HG03521 (cell line): ENCODE measurements around the gene SNX19.
"Not testable (repeated sequence)": the region's sequence is repeated elsewhere in the genome, so short reads cannot be mapped to it uniquely, and the experiment has no call there.

Source experiments
- ATAC-seq: cut with Tn5 transposase; IDR thresholded peaks from one replicate; pipeline ENCODE4 v1.9.1; 2021; ENCODE audit warnings: mild to moderate bottlenecking, moderate library complexity; ENCODE audit not compliant: unreplicated experiment

The SNX19 gene

DNA sequence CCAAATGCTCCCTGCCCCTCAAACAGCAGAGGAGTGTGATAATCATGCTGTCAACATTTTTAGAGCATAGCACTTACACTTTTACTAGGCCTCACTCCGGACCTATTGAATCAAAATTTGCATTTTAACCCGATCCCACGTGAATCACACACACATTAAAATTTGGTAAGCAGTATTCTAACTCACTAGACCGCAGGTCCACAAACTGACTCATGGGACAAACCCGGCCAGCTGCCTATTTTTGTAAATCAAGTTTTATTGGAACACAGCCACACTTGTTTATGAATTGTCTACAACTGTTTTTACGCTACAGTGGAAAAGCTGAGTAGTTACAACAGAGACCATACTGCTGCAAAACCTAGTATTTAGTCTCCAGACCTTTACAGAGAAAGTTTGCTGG is 43.3 kb downstream of the SNX19 start:
- ATAC-seq: no peak

DNA sequence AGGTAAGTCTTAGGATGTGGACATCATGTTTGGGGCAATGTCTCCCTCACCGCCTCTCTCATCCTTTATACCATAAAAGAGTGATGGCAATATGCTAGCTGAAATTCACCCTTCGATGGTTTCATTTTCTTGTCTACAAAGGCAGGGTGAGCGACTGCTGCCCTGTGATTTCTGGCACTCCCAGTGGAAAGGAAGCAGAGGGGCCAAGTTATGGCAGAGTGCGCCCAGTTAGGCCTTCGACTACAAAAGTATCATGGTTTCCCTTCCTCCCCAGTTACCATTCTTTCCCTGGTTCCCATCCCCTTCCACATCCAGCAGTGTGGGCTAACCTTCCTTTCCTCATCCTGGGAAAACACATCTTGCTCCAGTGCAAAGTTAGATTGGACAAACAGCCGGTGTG is 43.8 kb downstream of the SNX19 start:
- ATAC-seq: no peak

DNA sequence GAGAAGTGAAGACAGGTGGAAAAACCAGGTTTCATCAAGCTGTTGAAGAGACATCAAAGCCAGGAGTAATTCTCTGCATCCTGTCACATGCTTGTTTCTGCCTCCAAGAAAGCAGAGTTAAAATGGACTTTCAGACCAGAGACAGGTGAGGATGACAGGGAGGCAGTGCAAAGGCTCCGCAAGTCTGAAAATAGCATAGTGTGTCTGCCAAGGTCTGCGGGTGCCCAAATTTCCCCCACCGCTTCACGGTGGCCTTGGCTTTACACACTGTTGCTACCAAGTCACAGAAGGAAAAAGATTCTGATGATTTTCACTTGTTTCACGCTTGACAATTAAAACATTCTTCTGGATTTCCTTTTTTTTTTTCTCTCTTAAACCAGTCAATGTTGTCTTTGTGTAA is 44.2 kb downstream of the SNX19 start:
- ATAC-seq: no peak

DNA sequence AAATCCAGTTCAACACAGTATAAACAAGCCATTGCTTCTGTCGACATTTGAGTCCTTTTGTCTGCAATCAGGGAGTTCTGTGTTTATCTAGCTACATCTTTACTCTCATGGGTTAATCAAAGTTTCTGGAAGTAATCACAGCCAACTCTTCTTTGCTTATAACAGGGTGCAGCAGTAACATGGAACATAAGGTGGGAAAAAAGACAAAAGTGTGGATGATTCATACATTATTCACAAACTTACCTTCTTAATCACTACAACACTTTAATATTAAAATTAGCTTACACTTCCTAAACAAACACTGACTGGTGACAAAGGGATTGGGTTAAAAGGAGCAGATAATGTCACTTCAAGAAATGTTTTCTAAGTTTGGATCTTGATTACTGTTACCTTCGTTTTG is 44.7 kb downstream of the SNX19 start:
- ATAC-seq: no peak

DNA sequence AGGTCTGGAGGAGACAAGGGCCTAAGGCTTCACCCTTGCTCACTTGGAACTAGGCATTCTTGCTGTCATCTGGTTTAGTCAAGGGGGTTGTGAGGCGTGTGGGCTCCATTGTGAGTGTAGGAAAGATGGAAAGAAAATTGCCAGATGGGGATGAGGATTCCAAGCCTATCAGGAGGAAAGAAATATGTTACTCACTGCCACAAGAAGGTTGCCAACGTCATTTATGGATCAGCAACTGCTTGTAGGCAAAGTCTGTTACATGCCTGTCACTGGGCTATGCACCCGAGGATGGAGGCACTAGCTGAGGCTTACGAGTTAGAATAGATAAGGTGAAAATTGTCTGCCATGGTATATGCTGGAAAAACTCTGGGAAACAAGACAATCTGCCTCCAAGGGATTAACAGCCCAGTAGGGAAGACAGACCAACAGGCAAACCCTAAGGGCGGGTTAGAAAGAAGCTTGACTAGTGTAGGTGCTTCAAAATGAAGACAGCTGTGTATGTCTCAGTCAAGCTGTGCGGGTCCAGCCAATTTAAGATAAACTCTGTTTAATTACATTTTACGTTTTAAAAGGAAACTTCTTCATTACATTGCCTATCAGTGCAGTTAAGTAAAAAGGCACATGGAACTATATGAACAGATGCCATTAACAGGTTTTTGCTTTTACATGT is 47.4 kb downstream of the SNX19 start:
- no peak for ATAC-seq

DNA sequence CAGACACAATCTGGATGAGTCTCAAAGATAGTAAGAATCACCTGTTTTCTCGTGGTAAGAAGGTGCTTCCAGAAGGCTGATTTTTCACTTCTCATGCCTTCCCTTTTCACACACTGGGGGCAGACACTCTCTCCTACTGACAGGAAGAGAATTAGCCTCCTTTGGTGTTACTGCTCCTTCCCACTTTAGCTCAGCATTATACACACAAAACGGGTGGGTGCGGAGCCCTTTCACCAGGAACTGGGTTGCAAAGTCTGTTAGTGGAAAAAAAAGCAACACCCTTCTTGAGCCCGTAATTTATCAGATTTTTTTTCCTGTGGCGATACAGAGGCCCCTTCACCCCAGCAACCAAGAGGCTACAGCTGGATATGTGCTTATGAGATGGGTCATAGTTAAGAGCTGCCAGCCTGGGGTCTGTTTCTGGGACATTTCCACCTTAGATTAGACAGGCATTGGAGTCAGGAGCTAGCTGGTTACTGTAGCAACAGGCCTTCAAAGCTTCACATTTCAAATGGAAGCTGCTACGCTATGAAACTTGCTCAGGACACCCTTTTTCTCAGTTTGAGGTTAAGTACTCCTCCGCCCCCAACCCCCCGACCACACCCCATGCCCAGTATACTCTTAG is 48.1 kb downstream of the SNX19 start:
- ATAC-seq: no peak

DNA sequence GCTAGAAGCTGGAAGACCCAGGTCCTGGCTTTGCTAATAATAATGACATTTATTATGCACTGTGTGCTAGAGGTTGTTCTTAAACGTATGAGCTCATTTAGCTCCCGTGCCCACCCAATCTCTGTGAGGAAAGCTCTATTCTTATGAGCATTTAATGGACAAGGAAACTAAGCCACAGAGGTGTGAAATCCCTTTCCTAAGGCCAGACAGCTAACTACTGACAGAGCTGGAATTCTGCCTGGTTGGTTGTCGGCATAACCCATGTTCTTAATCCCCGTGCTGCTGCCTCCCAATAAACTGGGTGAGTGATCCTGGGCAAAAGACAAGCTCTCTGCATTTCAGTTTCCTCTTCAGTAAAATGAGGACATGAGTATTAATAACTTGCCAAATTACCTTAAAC is 49.4 kb downstream of the SNX19 start:
- no peak for ATAC-seq

DNA sequence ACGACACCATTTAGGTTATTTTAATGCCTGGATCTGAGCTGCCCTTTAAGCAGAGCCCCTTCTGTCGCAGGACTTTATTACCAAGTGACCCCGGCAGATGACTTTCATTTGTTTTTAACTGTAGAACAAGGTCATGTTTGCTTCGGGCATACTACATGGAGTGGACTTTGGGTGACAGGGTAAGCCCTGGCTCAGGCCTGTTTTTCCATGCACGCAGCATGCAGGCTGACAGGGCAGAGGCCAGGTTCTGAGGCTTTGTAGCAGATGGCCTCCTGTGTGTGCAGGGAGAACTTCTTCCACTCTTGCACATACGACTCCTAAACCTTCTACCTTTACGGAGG is 50.5 kb downstream of the SNX19 start:
- no peak for ATAC-seq

DNA sequence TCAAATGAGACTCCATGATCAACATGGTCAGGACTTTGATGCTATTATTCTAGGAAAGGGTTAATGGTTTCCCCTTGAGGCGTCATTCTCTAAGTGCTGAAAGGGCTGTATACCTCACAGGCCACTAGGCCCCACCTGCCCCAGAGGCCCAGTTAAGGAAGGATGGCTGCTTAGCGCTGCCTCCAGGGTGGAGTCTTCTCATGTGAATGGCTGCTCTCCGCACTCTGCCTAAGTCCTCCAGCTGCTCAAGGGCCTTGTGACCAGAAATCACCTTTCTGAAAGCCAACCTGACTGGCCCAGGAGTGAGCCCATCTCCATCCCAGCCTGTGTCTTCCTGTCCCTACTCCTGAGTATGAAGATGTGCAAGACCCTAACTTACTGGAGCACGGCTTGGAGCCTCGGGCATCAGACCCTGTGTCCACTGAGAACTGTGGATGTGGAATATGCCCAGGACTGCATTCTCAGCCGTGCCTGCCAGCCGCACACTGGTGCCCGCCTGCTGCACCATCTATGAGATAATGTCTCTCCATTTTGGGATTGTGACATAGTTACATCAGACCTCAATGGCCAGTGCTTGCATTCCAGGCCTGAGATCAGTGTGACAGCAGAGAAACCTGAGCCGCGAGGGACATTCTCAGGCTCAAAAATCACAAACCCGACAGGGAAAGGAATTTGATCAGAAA is 51.0 kb downstream of the SNX19 start:
- ATAC-seq: no peak

DNA sequence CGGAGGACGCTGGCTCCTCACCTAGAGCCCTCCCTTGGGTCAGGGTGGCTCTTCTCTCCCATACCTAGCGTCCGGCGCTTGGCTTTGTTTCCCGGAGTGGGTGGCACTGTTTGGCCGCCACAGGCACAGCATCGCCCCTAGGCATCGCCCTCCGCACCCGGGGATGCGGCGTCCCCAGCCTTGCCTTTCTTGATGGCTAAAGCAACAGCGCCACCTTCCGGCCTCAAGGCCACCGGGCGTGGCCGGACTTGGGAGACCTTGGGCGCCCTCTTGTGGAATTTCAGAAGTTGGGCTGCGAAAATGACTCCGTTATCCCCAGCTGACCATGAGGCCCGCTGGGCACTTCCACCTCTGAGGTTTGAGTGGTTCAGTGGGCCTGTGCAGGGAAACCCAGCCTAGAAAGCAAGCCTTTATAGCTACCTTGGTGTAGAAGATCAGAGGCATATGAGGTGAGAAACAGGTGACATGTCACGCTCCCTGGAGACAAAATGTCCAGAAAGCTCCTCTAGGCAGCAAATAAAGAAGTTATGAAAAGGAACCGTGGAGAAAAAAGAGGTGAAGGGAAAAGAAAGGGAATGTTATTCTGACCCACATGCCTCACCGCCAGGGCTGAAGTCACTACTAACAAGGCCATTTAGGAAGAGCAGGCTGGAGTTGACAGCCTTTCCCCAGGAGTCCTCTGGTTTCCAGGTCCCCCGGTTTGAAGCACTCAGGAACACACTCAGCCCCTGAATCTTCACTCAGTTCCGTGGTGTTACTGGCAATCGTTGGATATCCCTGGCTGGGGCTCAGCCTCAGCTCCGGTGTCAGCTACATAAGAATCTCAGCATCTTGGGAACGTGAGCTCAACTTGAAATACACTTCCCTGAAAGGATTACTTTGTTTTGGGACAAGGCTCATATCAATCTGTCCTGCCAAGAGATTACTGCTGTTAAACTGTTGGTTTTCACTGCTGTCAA is 54.1 kb downstream of the SNX19 start:
- peak; percentile 72 for ATAC-seq

DNA sequence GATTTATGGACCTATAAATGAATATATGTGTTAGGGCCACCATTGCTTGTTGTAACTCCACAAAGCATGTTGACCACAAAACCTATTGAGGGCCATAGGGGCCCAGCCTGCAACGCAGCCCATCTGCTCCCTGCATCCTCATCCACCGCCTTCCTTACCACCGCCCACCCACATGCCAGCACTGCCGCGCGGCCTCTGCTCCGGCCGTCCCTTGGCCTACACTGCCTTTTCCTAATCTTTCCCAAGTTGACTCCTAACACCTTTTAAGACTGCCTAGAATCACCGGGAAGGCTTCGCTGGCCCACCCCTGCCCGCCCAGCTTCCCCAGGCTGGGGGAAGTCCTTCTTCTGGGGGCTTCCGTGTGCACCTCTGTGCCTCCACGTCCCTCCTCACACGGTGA is 55.0 kb downstream of the SNX19 start:
- no peak for ATAC-seq

DNA sequence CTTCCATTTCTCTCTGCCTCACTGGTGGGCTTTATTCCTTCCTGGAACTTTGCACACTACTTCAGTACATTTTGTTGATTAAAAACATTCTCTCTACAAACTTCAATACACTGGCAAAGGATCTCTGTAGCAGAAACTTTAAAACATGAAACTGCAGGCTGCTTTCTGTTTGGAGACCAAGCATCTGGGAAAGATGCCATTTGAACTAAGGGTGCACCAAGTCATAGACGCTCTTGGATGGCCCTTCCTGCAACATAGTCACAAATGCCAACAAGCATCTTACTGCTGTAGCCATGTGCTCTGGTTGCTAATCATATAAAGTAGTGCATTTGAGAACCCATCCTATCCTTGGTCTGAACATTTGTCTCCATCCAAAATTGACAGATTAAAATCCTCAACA is 56.4 kb downstream of the SNX19 start:
- no peak for ATAC-seq

DNA sequence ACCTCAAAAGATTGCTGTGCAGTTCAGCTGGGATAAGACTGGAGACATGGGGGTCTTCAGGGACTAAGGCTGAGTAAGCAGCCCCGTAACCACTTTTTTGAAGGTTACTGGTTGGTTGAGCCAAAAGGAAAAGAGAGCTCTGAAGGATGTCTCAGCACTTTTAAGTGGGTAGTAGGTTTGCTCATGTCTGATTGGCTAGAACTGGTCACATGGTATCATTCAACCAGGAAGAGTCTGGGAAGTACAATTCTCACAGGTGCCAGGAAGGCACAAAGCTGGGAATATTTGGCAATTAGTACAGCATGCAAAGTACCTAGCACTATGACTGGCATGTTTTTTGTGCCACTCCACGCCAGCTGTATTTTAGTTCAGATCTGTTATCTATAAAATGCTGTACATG is 58.1 kb downstream of the SNX19 start:
- ATAC-seq: no peak

DNA sequence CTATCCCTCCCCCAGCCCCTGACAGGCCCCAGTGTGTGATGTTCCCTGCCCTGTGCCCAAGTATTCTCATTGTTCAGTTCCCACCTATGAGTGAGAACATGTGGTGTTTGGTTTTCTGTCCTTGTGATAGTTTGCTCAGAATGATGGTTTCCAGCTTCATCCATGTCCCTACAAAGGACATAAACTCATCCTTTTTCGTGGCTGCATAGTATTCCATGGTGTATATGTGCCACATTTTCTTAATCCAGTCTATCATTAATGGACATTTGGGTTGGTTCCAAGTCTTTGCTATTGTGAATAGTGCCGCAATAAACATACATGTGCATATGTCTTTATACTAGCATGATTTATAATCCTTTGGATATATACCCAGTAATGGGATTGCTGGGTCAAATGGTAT is 60.6 kb downstream of the SNX19 start:
- ATAC-seq: not testable (repeated sequence)

DNA sequence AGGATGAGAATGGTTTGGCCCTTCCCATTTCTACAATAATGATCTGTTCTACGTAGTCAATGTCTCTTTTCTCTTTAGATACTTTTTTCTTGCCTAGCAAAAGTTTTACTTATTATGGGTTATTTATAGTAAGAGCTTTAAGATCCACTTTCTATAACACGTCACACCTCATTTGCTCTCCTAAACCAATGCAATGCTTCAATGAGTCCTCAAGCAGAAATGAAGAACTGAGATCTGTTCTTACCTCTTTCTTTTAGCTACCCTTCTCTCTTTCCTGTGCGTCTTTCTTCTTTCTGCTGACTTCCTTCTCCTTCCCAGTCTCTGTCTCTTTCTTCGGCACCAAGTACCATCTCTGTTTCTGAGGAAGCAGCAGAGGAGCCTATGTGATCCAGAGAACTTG is 61.8 kb downstream of the SNX19 start:
- no peak for ATAC-seq

DNA sequence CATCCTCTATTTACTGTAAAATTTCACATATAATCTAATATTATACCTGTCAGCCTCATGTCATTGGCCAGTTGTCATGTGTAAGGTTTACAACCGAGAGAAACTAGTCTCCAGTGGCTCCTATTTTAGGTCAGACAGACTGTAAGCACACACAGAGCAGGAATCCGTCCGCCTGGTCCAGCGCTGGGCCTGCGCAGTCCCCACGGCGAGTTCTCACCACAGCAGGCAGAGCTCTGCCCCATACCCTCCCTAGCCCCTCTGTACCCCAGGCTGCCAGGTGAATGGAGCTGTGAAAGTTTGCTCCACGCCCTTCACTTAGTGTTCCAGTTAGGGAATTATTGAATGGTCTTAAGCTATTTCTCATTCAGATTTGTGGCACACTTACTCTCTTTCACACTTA is 63.7 kb downstream of the SNX19 start:
- no peak for ATAC-seq

DNA sequence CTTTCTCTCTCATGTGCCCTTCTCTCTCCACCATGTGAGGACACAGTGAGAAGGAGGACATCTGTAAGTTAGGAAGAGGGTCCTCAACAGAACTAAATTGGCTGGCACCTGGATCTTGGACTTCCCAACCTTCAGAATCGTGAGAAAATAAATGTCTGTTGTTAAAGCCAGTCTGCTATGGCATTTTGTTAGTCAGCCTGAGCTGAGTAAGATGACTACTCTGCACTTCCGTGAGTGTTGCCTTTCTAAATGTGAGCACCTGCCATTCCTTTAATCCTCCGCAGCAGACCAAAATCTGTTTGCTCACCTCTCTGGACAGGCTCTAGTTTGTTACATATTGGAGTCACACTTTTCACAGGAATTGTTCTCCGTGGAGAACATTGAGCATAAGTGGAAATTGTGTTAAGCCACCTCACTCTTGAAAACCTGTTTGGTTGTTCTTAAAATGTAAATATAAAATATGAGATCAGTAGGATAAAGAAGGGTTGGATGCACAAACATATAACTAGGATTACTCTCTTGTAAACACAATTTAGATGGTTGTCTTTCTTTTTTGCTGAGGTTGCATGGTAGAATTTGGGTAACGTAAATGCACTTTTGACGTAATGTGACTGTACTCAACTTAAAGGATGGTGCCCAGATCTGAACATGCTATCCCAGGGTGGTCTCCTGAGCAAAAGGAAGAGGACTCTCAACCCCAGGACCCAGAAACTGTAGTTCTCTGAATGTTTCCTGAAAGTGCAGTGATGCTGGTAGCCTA is 65.9 kb downstream of the SNX19 start:
- no peak for ATAC-seq

DNA sequence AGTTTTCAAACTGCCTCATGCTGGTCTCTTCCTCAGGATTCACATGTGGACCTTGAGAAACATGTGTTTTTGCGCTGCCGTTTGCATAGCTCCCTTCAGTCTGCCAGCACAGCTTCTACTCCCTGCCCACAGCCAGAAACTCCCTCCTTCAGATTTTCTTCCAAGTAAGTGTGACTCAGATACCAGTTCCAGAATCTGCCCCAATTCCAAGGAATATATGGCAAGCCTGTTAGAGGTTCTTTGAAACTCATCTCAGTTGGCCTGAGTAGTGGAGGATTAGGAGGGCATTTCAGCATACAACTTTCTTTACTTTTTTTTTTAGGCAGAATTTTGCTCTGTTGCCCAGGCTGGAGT is 67.1 kb downstream of the SNX19 start:
- ATAC-seq: no peak

DNA sequence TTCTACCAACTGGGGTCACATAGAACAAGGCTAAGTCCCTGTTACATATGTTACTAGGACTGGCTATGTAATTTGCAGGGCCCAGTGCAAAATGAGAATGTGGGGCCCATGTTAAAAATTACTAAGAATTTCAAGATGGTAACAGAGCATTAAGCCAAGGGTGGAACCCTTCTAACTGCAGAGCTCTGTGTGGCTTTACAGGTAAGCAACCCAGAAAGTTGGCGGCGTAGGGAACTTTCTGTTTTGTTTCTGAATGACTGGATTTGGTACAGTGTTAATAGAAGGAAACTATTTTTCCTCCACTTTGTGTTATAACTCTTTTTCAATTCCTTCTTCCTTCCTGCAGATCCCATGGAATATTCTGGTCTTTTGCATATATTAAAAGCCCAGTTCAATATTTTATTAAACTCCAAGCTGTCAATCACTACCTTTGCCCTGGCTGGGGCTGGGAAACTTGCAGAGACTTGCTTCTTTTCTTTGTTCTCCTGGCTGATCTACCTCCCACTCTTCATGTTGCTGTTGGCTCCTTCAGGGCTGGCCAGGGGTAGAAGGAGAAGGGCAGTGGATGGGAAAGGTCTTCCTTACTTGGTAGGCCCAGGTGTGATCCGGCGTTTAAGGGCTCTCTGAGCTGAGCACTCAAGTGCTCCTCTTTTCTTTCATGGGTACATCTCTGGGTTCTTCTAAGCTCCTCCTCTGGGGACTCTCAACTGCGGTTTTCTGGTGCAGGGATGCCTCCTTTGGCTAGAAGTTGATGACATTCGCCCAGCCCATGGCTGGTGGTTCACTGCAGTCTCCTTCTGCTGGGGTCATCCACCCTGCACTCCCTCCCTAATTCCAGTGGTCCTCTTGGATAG is 67.7 kb downstream of the SNX19 start:
- ATAC-seq: no peak

DNA sequence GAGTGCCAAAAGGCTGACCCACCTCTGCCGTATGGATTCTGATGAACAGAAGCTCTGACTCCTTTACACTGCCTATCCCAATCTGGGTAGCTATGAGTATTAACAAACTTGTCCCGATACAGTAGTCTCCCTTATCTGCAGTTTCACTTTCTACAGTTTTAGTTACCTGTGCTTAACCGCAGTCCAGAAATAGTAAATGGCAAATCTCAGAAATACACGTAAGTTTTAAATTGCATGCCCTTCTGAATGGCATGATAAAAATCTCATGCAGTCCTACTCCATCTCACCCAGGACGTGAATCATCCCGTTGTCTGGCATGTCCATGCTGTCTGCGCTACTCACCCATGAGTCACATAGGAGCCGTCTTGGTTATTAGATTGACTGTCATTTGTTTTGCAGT is 68.8 kb downstream of the SNX19 start:
- ATAC-seq: no peak
